Mononuclear cell (primary cell): ENCODE data around the gene PTPN7. TPM values are rescaled to one million over a fixed set of nuclear protein-coding genes. Genes with fewer than 3 reads are reported as not detected.
"Not testable (repeated sequence)": the region's sequence is repeated elsewhere in the genome, so short reads cannot be mapped to it uniquely, and the experiment has no call there.

ENCODE experiments used
- H3K27me3 ChIP-seq: 2 replicates; pipeline ENCODE4 v1.6.0; 2011; ENCODE audit warnings: low read length, control low read depth; ENCODE audit not compliant: insufficient read depth
- H3K4me1 ChIP-seq: 2 replicates; pipeline ENCODE4 v1.5.1; 2011; ENCODE audit warnings: mild to moderate bottlenecking, low read length, control low read depth; ENCODE audit not compliant: insufficient read depth
- H3K4me3 ChIP-seq: 2 replicates; pipeline ENCODE4 v1.5.1; 2011; ENCODE audit warnings: mild to moderate bottlenecking, low read length, moderate library complexity
- H3K9me3 ChIP-seq: 2 replicates; pipeline ENCODE4 v1.5.1; 2011; ENCODE audit warnings: low read depth, mild to moderate bottlenecking, control low read depth, low read length
- total RNA-seq: library from RNA; depleted of rRNA; stranded (reverse); fragments of >200 nt; gene quantifications from one replicate; pipeline ENCODE4 v1.2.3, GENCODE V29; 2012

Gene PTPN7
- total RNA-seq, 1 donor = 51.7 TPM

GRCh38 chr1:202194328-202194648 lies 33.9 kb upstream of the PTPN7 start:
- peaks cover 18% of the 10 kb centered on the region for H3K27me3 ChIP-seq
- H3K4me3 ChIP-seq = no peak overlapping the region
- peaks cover 25% of the 10 kb centered on the region for H3K4me1 ChIP-seq
- H3K9me3 ChIP-seq = no peaks in the 10 kb centered on the region

DNA sequence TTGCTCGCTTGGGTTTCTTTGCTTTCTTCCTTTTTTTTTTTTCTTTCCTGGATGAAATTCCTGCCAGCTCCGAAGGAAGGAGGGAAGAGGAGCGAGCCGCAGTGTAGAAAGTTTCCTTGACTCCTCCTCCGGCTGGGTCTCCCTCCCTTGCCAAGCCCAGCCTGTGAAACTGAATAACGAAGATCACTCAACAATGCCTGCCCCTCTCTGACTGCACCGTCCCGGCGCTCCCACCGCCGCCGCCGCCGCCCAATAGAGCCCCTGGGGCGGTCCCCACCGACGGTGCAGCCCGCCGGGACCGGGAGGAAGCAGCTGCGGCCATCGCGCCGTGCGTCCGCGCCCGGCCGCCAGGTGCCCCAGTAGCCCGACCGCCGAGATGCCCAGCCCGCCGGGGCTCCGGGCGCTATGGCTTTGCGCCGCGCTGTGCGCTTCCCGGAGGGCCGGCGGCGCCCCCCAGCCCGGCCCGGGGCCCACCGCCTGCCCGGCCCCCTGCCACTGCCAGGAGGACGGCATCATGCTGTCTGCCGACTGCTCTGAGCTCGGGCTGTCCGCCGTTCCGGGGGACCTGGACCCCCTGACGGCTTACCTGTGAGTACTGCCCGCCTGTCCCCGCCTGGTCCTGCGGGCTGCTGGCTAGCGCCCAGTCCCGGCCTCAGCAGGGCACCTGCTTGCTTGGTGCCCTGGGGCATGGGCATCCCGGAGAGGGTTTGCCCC lies 33.4 kb upstream of the PTPN7 start, which contains the start of gene LGR6:
TSS of gene LGR6 (plus strand) at position 186 of the 714 bp plus-strand sequence. CDS start at position 377, 191 bp downstream.
- peaks cover 20% of the 10 kb centered on the region for H3K4me1 ChIP-seq
- H3K4me3 ChIP-seq = no peak within 1 kb of the TSS
- H3K9me3 ChIP-seq = no peaks in the 10 kb centered on the region
- H3K27me3 ChIP-seq = peaks cover 18% of the 10 kb centered on the region

- H3K9me3 ChIP-seq = no peaks in the 10 kb centered on the region
- H3K4me3 ChIP-seq = no peak overlapping the region
- H3K4me1 ChIP-seq = peaks cover 12% of the 10 kb centered on the region
Observed at GRCh38 chr1:202192770-202193613, 32.6 kb upstream of the PTPN7 start.

DNA sequence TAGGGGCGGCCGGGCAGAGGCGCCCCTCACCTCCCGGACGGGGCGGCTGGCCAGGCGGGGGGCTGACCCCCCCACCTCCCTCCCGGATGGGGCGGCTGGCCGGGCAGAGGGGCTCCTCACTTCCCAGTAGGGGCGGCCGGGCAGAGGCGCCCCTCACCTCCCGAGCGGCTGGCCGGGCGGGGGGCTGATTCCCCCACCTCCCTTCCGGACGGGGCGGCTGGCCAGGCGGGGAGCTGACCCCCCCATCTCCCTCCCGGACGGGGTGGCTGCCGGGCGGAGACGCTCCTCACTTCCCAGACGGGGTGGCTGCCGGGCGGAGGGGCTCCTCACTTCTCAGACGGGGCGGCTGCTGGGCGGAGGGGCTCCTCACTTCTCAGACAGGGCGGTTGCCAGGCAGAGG lies 31.0 kb upstream of the PTPN7 start:
- not testable (repeated sequence) for H3K9me3 ChIP-seq, H3K4me1 ChIP-seq, H3K4me3 ChIP-seq
- peaks cover 18% of the 10 kb centered on the region for H3K27me3 ChIP-seq

More at GRCh38 chr1:202192770-202193613, 32.6 kb upstream of the PTPN7 start:
- peaks cover 18% of the 10 kb centered on the region for H3K27me3 ChIP-seq

DNA sequence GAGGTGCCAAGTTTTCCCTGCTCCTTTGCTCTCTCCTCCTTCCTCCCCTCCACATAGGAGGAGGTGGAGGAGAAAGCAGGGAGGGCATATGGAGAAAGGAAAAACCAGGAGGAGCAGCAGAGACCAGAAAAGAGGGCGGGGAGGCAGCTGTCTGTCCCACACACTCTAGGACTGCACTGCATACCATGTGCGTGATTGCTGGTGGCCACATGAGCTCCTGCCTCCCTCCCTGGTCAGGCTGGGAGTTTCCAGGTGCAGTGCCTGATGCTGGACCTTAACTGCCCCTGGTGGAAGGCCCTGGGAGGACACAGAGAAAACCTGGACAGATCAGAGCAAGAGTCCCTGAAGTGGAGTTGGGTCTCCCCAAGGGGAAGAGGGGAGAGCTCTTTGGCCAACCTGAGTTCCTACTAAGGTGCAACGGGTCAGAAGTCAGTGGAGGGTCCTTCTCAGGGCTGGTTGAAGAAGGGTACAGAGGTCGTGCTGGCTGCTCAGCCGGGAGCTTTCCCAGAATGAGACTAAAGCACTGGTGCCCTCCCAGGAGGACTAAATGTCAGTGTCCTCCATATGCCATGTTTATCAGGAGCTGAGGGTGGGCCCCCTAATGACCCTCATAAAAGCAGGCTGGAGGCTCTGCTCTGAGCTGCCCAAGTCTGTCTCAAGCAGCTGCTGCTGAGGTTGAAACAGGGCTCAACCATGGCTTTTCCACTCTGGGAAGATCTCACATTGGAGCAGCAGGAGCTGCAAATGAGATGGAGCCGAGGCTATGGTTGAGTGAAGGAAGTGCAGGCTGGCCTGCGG lies 29.7 kb upstream of the PTPN7 start:
- Histone ChIP-seq H3K4me1 (peaks cover 5% of the 10 kb centered on the region), H3K4me3 (no peak overlapping the region), H3K27me3 (peaks cover 18% of the 10 kb centered on the region), H3K9me3 (no peaks in the 10 kb centered on the region)

DNA sequence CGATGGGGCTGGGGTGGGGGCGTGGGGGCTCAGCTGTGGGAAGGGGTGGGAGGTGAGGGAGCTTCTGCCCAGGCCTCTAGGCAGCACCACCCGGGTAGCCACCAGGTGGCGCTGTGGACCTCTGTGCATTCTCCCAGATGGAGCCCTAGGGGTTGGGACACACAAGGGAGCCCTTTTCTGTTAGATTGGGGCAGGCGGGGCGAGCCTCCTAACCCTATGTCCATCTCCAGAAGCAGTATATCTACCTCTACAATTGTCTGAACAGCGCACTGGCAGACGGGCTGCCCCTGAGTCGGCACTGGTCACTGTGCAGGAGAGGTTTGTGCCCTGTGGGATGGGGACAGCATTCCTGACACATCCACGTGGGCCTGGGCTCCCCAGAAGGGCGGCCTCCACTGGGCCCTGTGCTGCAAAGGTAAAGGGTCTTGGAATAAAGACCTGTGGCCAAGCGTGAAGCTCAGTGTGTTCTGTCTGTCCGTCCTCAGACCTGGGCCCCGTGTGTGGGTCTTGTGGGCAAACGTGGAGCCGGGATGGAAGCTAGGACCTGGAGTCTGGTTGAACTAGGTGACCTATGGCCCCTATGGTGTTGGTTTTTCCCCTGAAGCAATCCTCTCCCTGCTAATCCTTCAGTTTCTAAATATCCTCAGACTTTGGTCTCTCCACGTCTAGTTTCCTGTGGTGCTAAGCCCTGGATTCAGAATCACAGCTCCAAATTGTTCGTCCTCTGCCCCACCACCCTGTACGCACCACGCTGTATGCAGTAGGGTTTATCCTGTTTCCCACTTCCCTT lies 28.8 kb upstream of the PTPN7 start:
- H3K27me3 ChIP-seq = peaks cover 13% of the 10 kb centered on the region
- H3K4me3 ChIP-seq = no peak overlapping the region
- H3K4me1 ChIP-seq = peaks cover 9% of the 10 kb centered on the region
- no peaks in the 10 kb centered on the region for H3K9me3 ChIP-seq

DNA sequence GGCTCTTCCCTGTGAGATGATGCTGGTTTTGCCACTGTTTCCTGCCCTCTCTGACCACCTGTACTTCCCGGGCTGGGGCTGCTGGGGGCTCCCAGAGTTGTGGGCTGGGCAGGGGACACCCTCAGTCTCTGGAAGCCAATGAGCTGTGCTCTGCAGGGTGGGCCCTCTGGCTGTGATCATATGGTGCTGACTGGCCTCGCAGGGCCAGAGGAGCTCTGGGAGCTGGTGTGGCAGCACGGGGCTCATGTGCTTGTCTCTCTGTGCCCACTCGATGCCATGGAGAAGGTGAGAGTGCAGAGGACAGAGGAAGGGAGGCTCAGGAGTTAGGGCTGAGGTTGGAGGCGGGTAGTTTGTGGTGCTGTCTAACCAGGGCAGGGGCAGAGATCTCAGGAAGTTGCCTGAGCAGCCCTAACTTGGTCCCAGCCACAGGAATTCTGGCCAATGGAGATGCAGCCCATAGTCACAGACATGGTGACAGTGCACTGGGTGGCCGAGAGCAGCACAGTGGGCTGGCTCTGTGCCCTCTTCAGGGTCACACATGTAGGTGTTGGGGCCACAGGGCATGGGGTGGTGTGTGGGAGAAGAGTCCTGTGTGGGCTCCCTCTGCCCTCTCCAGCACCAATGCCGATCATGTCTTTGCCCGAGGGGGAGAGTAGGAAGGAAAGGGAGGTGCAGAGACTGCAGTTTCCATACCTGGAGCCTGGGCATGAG lies 27.4 kb upstream of the PTPN7 start:
- peaks cover 2% of the 10 kb centered on the region for H3K27me3 ChIP-seq
- peaks cover 4% of the 10 kb centered on the region for H3K4me1 ChIP-seq
- no peaks in the 10 kb centered on the region for H3K9me3 ChIP-seq
- H3K4me3 ChIP-seq = no peak overlapping the region

DNA sequence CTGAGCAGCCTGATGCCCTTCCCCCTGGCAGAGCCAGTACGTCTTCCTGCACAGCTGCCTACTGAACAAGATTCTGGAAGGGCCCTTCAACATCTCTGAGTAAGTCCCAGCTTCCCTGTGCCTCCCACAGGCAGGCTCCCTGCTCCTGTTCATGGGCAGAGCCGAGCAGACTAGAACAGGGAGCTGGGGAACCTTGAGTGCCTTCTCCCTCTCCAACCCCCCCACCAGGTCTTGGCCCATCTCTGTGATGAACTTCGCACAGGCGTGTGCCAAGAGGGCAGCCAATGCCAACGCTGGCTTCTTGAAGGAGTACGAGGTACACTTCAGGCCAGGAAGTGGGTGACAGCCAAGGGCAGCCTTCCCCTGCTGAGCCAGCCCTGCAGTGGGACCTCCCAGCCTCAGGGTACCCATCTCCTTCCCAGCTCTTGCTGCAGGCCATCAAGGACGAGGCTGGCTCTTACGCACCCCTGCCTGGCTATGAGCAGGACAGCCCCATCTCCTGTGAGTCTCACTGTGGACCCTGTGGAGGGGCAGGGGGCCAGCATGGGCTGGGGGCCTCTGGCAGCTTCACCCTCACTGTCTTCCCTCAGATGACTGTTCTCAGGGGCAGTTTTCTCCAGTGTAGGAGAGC lies 26.8 kb upstream of the PTPN7 start:
- H3K9me3 ChIP-seq = no peaks in the 10 kb centered on the region
- H3K27me3 ChIP-seq = no peaks in the 10 kb centered on the region
- peaks cover 4% of the 10 kb centered on the region for H3K4me1 ChIP-seq
- no peak overlapping the region for H3K4me3 ChIP-seq

- Histone ChIP-seq H3K4me1 (peaks cover 4% of the 10 kb centered on the region), H3K27me3 (no peaks in the 10 kb centered on the region), H3K4me3 (no peak overlapping the region), H3K9me3 (no peaks in the 10 kb centered on the region)
Observed at GRCh38 chr1:202186327-202186726, 25.9 kb upstream of the PTPN7 start.

DNA sequence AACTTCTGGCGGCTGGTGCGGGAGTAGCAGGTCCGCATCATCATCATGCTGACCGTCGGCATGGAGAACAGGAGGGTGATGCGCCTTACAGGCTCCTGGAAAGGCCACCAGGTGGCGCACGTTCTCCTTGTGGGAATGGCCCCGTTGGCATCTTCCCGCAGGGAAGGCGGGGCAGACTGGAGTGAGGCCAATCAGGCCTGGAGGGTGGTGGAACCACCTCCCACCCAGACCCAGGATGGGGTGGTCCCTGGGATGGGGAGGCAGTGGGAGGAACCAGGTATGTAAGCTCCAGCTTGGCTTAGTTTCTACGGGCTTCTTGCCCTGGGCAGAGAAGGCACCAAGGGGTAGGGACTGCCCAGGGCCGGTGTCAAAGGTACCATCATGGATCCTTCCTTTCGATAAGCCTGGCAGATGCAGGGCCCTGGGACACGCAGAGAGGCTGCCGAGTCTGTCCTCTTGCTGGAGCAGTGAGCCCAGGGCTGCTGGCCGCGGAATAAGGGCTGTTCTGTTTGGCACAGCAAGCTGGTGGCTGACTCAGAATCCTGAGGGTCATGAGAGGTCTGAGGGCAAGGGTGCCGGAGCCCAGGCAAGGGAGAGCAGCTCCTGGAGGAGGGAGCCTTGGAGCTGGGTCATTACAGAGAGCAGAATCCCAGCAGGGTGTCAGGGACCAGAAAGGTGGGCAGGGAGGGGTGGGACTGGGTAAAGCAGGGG lies 24.5 kb upstream of the PTPN7 start:
- no peaks in the 10 kb centered on the region for H3K27me3 ChIP-seq
- no peaks in the 10 kb centered on the region for H3K9me3 ChIP-seq
- H3K4me3 ChIP-seq = no peak overlapping the region
- peaks cover 4% of the 10 kb centered on the region for H3K4me1 ChIP-seq

DNA sequence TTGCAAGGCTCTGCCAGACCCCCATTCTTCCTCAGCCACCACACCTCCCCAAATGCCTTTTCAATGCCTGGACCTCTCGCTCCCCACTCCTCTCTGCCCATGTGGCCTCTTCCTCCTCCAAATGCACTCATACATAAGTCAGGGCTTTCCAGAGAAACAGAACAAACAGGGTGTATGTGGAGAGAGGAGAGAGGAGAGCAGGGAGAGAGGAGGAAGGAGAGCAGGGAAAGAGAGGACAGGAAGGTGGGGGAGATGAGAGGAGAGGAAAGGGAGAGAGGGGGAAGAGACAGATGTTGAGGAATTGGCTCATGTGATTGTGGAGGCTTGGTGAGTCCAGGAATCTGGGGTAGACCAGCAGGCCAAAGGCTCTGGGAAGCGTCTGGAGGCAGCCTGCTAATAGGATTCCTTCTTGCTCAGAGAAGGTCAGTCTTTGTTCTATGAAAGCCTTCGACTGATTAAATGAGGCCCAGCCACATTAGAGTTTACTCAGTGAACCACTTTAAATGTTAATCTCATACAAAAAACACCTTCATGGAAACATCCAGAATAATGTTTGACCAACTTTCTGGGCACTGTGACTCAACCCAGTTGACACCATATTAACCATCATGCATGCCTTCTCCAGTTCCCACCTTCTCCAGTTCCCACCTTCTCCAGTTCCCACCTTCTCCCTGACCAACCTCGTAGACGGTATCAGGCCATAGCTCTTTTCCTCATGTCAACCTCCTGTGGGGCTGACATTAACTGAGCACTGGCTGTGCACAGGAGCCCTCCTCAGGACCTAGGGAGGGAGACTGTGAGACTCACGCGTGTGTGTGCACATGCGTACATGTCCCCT lies 21.9 kb upstream of the PTPN7 start:
- Histone ChIP-seq H3K27me3 (no peaks in the 10 kb centered on the region), H3K9me3 (no peaks in the 10 kb centered on the region), H3K4me3 (no peak overlapping the region), H3K4me1 (peaks cover 4% of the 10 kb centered on the region)

DNA sequence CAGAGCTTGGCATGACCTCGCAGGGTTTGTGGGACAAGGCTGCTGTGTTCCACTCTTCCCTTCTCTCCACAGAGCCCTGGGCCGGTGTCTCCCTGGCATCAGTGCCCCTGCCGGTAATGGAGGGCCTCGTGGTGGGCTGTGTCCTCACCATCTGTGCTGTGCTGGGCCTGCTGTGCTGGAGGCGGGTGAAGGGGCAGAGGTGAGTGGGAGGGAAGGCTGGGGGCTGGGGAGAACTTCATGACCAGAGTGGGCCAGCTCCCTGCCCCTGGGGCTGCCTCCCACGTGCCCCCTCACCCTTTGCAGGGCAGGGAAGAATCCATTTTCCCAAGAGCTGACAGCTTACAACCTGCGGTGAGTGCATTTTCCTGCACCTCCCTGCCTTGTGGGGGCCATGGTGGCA lies 21.2 kb upstream of the PTPN7 start:
- H3K9me3 ChIP-seq = no peaks in the 10 kb centered on the region
- no peaks in the 10 kb centered on the region for H3K27me3 ChIP-seq
- no peak overlapping the region for H3K4me3 ChIP-seq
- peaks cover 4% of the 10 kb centered on the region for H3K4me1 ChIP-seq
